GM20431 (cell line): ENCODE data around the gene INPP5F.

ENCODE experiments used
- in situ Hi-C: fragments of 300-500 bp; cut with MseI, MboI; formaldehyde crosslinking; loops from one replicate; pipeline ENCODE4 v1.15.0; 2020; ENCODE audit warnings: low sequenced_read_pairs; ENCODE audit not compliant: unreplicated experiment

INPP5F gene

GRCh38 chr10:119737039-119737663, 11.3 kb downstream of the INPP5F start:
- in situ Hi-C loops, result no loop called here

- in situ Hi-C loops, result no loop called here
These were observed 12.0 kb downstream of the INPP5F start for GRCh38 chr10:119737823-119738222.

DNA sequence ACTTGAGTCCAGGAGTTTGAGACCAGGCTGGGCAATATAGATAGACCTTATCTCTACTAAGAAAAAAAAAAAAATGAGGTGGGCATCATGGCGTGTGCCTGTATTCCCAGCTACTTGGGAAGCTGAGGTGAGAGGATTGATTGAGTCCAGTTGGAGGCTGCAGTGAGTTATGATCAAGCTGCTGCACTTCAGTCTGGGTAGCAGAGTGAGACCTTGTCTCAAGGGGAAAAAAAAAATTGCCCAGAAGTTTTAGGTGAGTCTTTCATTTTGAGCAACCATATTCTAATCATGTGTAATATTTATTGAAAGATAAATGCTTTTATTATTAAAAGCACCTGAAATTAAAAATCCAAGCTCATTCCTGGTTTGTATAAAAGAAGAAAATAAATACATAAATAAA, 13.1 kb downstream of the INPP5F start:
- in situ Hi-C loops, result no loop called here

DNA sequence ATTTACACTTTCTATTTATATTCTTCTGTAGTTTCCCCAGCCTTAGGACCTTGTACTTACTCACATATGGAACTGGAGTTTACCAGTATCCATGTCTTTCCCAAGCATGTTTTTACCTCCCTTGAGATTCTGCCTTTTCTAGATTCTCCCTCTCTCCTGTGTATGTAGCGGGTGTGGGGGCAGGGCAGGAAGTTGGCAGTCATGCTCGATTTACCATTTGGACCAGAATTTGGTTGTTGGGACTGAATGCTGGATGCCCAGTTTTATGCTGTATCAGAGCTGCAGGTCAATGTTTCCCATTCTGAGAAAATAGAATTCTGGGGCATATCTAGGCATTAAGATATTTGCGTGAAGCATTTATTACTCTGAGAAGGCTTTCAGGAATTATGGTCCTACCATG, 14.2 kb downstream of the INPP5F start:
- in situ Hi-C loops, result no loop called here

DNA sequence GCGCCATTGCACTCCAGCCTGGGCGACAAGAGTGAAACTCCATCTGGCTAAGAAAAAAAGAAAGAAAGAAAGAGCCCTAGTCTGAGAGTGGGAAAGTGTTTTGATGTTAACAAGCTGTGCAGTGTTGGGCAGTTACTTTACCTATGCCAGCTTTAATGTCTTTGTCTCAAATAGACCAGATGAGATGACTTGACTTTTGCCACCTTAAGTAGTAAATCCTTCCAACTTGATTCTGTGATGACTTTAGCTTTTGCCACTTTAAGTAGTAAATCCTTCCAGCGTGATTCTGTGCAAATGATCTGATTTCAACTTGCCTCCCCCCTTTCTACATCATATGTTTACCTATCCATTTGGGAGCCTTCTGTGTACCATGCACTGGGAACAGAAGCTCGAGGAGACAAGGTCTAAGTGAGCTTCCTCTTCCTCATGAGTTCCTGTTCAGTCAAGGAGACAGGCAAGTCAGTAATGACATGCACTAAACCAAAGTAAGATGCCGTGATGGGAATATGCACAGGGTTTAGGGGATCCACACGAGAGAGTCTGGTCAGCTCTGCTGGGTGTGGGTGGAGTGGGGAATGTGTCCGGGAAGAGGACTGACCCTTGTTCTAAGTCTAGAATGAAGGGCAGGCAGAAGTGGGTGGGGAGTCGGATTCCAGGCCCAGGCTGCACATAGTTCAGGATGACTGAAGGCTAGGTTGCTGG, 17.2 kb downstream of the INPP5F start:
- in situ Hi-C loops, result no loop called here

DNA sequence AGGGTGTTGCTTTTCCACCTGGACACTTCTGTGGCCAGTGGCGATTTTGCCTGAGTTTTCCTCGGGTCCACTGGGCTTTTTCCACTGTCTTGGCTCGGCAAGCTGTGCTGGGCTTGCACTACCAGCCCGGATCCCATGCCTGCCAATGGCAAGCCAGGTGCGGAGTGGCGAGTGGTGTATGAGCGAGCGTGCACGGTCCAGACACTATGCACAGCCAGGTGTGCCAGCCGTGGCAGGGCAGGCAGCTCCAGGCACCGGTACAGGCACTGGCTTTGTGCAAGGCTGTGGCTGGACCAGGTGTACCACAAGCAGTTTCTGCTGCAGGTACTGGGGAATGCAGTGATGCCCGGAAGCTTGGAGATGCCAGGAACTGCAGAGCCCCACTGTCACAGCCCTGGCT, 22.1 kb downstream of the INPP5F start:
- in situ Hi-C loops, result no loop called here

- in situ Hi-C loops, result no loop called here
These were observed 23.0 kb downstream of the INPP5F start for GRCh38 chr10:119748871-119749270.

GRCh38 chr10:119749455-119749854, 23.6 kb downstream of the INPP5F start:
- in situ Hi-C loops, result no loop called here

DNA sequence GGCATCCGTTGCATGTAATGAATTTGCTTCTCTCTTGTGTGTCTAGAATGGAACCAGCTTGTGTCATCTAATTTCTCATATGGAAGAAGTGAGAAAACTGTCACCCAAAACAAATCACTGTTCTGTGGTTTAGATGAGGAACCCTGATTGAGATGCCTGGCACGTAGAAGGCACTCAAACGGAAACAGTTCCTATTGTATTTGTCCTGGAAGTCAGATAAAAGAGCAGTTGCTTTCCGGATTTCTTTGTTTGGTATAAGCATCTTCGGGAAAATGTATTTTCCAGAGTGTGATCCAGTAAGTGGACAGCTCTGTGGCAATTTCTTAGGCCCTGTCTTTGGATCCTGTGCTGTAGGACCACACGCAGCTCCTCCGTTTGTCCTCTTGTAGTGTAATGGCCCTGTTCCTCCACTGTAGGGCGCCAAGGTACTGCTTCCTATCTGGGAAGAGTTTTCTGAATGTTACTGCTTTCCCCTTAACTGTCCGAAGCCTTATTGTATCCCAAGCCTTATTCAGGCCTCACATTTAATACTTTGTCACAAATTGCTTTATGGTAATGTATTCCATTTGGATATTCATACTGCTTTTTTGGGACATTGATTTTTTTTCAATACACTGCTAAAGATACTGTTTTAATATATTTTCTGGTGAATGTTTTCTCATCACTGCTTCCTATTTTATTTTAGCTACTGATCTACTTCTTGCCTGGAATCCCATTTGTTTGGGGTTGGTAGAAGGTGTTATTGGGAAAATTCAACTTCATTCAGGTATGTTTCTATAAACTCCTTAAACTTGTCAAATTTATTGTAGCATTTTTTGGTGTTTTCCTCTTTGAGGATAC, 24.8 kb downstream of the INPP5F start:
- in situ Hi-C loops, result no loop called here

DNA sequence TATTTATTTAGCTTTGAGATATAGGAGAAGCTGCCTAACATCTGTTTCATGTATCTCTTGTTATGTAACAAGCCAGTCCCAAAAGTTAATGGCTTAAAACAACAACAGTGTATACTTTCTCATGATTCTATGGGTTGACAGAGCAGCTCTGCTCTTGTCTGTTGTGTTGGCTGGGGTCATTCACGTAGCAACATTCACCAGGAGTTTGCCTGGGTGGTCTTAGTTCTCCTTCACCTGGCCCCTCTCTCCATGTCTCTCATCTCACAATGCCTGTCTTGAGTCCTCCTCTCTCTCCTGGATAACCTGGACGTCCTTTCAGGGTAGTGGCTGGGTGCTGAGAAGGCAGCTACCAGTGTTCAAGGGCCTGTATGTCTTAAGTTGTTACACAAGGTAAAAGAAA, 27.5 kb downstream of the INPP5F start:
- in situ Hi-C loops, result no loop called here

- in situ Hi-C loops, result no loop called here
These were observed 28.2 kb downstream of the INPP5F start for GRCh38 chr10:119754085-119754484.

- in situ Hi-C loops, result no loop called here
These were observed 29.1 kb downstream of the INPP5F start for GRCh38 chr10:119754936-119755335.

- in situ Hi-C loops, result no loop called here
These were observed 29.6 kb downstream of the INPP5F start for GRCh38 chr10:119755446-119755845.

- in situ Hi-C loops, result no loop called here
These were observed 32.8 kb downstream of the INPP5F start for GRCh38 chr10:119758448-119759195.

DNA sequence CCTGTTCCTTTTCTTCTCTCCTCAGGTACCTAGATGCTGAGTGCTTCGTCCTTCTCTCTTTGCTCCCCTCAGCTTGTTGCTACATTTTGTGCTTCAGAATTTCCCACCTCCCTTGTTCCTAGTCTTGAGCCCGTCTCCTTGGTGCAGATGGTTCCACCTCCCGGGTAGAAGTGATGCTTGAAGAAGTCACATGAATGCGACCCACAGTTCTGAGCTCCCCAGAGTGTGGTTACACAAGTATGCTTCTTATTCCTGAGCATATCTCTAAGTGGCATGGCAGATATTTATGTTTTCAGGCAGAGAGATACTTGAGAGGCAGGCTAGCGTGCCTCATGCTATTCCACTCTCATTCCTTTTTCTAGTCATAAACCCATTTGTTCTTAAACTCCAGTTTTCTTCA, 34.0 kb downstream of the INPP5F start:
- in situ Hi-C loops, result no loop called here

DNA sequence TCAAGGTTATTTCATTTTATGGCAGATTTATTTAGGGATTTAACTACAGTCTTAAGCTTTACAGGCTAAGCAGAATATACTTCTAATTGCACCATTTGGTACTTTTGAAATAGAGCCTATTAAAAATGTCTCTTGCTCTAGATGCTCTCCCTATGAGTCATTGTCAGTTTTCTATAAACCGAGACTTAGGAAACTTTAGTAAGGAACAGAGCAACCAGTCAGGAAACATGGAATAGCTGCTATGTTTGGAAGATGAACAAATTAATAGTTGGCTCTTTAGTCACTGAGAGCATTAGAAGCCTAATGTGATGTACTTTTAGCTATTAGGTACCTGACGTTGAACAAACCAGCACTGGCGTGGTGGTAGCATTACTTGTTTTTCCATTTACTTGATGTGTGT, 35.3 kb downstream of the INPP5F start:
- in situ Hi-C loops, result no loop called here

GRCh38 chr10:119762035-119762434, 36.2 kb downstream of the INPP5F start:
- in situ Hi-C loops, result no loop called here

GRCh38 chr10:119762805-119763798, 37.3 kb downstream of the INPP5F start:
- in situ Hi-C loops, result no loop called here

DNA sequence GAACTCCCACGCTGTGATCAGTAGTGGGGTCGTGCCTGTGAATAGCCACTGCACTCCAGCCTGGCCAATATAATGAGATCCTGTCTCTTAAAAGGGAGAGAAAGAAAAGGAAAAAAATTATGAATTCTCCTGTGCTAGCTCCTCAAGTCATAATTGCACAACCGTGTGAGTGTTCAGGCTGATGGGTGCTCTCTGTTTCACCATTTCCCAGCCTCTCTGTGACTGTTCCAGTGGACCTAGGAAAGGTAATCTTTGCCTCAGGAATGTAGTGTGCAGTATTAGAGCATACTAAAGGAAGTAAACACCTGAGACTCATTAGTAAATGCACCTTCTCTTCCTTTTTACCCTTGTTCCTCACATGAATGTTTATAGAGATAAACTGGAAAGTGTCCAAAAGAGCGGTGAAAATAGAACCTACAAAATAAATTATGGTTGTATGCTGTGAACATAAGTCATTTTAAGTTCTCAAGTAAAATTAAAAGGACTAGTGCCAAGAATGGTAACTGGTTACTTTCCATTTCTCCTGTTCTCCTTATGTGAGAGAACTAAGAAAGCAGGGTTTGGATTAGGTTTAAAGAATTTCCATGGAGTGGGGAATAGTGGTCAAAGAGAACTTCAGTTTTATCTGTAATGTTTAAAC, 42.7 kb downstream of the INPP5F start:
- in situ Hi-C loops, result no loop called here
